SK-N-MC (cell line): ENCODE measurements around the gene REM1.

ENCODE experiments used
- EZH2 ChIP-seq: fragments of 200-600 bp; sonication (generic); IDR thresholded peaks from one replicate; pipeline ENCODE4 v1.6.1; 2017; ENCODE audit warnings: antibody characterized with exemption
- POLR2AphosphoS5 ChIP-seq: IDR thresholded peaks from 2 replicates; pipeline ENCODE4 v1.6.1; 2012; ENCODE audit warnings: mild to moderate bottlenecking, low read depth, low read length, borderline replicate concordance

GRCh38 chr20:31452575-31452974 lies 22.5 kb upstream of the REM1 start:
- TF ChIP-seq POLR2AphosphoS5 (no peak), EZH2 (no peak)
